ENCODE measurements around the gene SRPK2. TPM values are rescaled to one million over a fixed set of nuclear protein-coding genes. Genes with fewer than 3 reads are reported as not detected.

SRPK2 gene
- total RNA-seq, 3 donors from 2014 or later = 44.6 to 68.2 (median 60.6) TPM

GRCh38 chr7:105204953-105205352 lies 183.8 kb downstream of the SRPK2 start:
- intact Hi-C loops (cut with DNase I; ENCODE audit: low total_unique reads) = no loop called here
- Histone ChIP-seq H3K9me3 (no peaks in the 10 kb centered on the region), H3K27me3 (no peaks in the 10 kb centered on the region), H3K4me1 (no peaks in the 10 kb centered on the region), H3K36me3 (no peaks in the 10 kb centered on the region), H3K27ac (no peak overlapping the region), H3K4me3 (no peak overlapping the region)
- TF ChIP-seq POLR2AphosphoS5 (IDR thresholded peaks at IDR 0.05) (no peak), CTCF (IDR thresholded peaks at IDR 0.05) (no peak), POLR2A (IDR thresholded peaks at IDR 0.05) (no peak)
- DNase-seq (ENCODE audit: low spot score in 2 of 2) = no peak

GRCh38 chr7:105204520-105204919 lies 184.2 kb downstream of the SRPK2 start:
- H3K27me3 ChIP-seq = no peaks in the 10 kb centered on the region
- no peak overlapping the region for H3K4me3 ChIP-seq
- no peak overlapping the region for H3K27ac ChIP-seq
- no peak for TF ChIP-seq CTCF (IDR thresholded peaks at IDR 0.05)
- TF ChIP-seq POLR2AphosphoS5 (IDR thresholded peaks at IDR 0.05) = no peak
- no peaks in the 10 kb centered on the region for H3K9me3 ChIP-seq
- no peaks in the 10 kb centered on the region for H3K4me1 ChIP-seq
- DNase-seq (ENCODE audit: low spot score in 2 of 2) = no peak
- intact Hi-C loops (cut with DNase I; ENCODE audit: low total_unique reads) = no loop called here
- H3K36me3 ChIP-seq = no peaks in the 10 kb centered on the region

GRCh38 chr7:105202616-105203015 lies 186.1 kb downstream of the SRPK2 start:
- intact Hi-C loops (cut with DNase I; ENCODE audit: low total_unique reads) = no loop called here
- H3K27me3 ChIP-seq = no peaks in the 10 kb centered on the region
- H3K4me3 ChIP-seq = no peak overlapping the region
- no peaks in the 10 kb centered on the region for H3K4me1 ChIP-seq
- no peak for DNase-seq (ENCODE audit: low spot score in 2 of 2)
- no peaks in the 10 kb centered on the region for H3K9me3 ChIP-seq
- no peak overlapping the region for H3K27ac ChIP-seq
- no peaks in the 10 kb centered on the region for H3K36me3 ChIP-seq
- TF ChIP-seq POLR2AphosphoS5 (IDR thresholded peaks at IDR 0.05) = no peak
- TF ChIP-seq CTCF (IDR thresholded peaks at IDR 0.05) = no peak
- TF ChIP-seq POLR2A (IDR thresholded peaks at IDR 0.05) = no peak

- Histone ChIP-seq H3K9me3 (no peaks in the 10 kb centered on the region), H3K27me3 (no peaks in the 10 kb centered on the region)
Measured at GRCh38 chr7:105199386-105199785, 189.3 kb downstream of the SRPK2 start.

GRCh38 chr7:105198223-105198622 lies 190.5 kb downstream of the SRPK2 start:
- TF ChIP-seq POLR2AphosphoS5 (IDR thresholded peaks at IDR 0.05) (no peak), CTCF (IDR thresholded peaks at IDR 0.05) (no peak), POLR2A (IDR thresholded peaks at IDR 0.05) (no peak)
- Histone ChIP-seq H3K9me3 (no peaks in the 10 kb centered on the region), H3K27ac (no peak overlapping the region), H3K4me1 (no peaks in the 10 kb centered on the region), H3K36me3 (no peaks in the 10 kb centered on the region), H3K27me3 (no peaks in the 10 kb centered on the region), H3K4me3 (no peak overlapping the region)
- DNase-seq (ENCODE audit: low spot score in 2 of 2) = no peak
- intact Hi-C loops (cut with DNase I; ENCODE audit: low total_unique reads) = no loop called here

More at GRCh38 chr7:105199386-105199785, 189.3 kb downstream of the SRPK2 start:
- Histone ChIP-seq H3K4me3 (no peak overlapping the region), H3K27ac (no peak overlapping the region), H3K36me3 (no peaks in the 10 kb centered on the region), H3K4me1 (no peaks in the 10 kb centered on the region)
- intact Hi-C loops (cut with DNase I; ENCODE audit: low total_unique reads) = no loop called here
- no peak for TF ChIP-seq POLR2A (IDR thresholded peaks at IDR 0.05)
- no peak for TF ChIP-seq POLR2AphosphoS5 (IDR thresholded peaks at IDR 0.05)
- no peak for TF ChIP-seq CTCF (IDR thresholded peaks at IDR 0.05)
- no peak for DNase-seq (ENCODE audit: low spot score in 2 of 2)

Data from breast epithelium (tissue), 4 donors.